Liver (tissue), 9 donors: ENCODE data around the gene SPRYD4. TPM values are rescaled to one million over a fixed set of nuclear protein-coding genes. Genes with fewer than 3 reads are reported as not detected.

ENCODE experiments used
- DNase-seq: peaks from one replicate; pipeline ENCODE4 v3.0.0-alpha.2; 2017; ENCODE audit warnings: low spot score
- H3K27ac ChIP-seq, 2 donors: one replicate each; pipeline ENCODE4 v1.7.0; 2013; ENCODE audit warnings: inconsistent platforms in 2 of 2, low read length in 2 of 2, control low read depth in 1 of 2, low read depth in 1 of 2, mild to moderate bottlenecking in 1 of 2
- H3K27me3 ChIP-seq, 4 donors: one replicate each; pipeline versions ENCODE4 v1.6.1 to v1.7.0; 2013; ENCODE audit warnings: low read length in 3 of 4, inconsistent platforms in 1 of 4, mild to moderate bottlenecking in 1 of 4, moderate library complexity in 1 of 4; ENCODE audit not compliant: control insufficient read depth in 4 of 4, insufficient read depth in 4 of 4
- H3K36me3 ChIP-seq, 4 donors: one replicate each; pipeline versions ENCODE4 v1.6.1 to v1.7.0; 2013; ENCODE audit warnings: low read length in 3 of 4, mild to moderate bottlenecking in 3 of 4, low read depth in 1 of 4, moderate library complexity in 1 of 4; ENCODE audit not compliant: control insufficient read depth in 4 of 4, insufficient read depth in 3 of 4
- H3K4me1 ChIP-seq, 4 donors: one replicate each; pipeline versions ENCODE4 v1.6.1 to v1.7.0; 2013; ENCODE audit warnings: low read length in 3 of 4, mild to moderate bottlenecking in 3 of 4, moderate library complexity in 1 of 4; ENCODE audit not compliant: control insufficient read depth in 4 of 4, insufficient read depth in 4 of 4
- H3K4me3 ChIP-seq, 3 donors: one replicate each; pipeline versions ENCODE4 v1.6.1 to v1.7.0; 2013; ENCODE audit warnings: low read length in 3 of 3, control low read depth in 1 of 3, low read depth in 1 of 3, mild to moderate bottlenecking in 1 of 3
- H3K9ac ChIP-seq, 2 donors: one replicate each; pipeline ENCODE4 v1.7.0; 2013; ENCODE audit warnings: low read length in 2 of 2, mild to moderate bottlenecking in 2 of 2, moderate library complexity in 2 of 2, control low read depth in 1 of 2, low read depth in 1 of 2
- H3K9me3 ChIP-seq, 4 donors: one replicate each; pipeline versions ENCODE4 v1.6.1 to v1.7.0; 2013; ENCODE audit warnings: low read length in 3 of 4; ENCODE audit not compliant: control insufficient read depth in 4 of 4
- ATF3 ChIP-seq: IDR thresholded peaks from 2 replicates; pipeline ENCODE4 v1.6.1; 2016; ENCODE audit warnings: antibody characterized with exemption
- EGR1 ChIP-seq, 2 donors: IDR thresholded peaks; 2 replicates each; pipeline ENCODE4 v1.6.1; 2016 to 2018; ENCODE audit warnings: antibody characterized with exemption in 2 of 2, low read depth in 2 of 2
- FOXA1 ChIP-seq: IDR thresholded peaks from 2 replicates; pipeline ENCODE4 v1.6.1; 2016; ENCODE audit warnings: antibody characterized with exemption
- FOXA2 ChIP-seq: IDR thresholded peaks from 2 replicates; pipeline ENCODE4 v1.6.1; 2016; ENCODE audit warnings: antibody characterized with exemption
- GABPA ChIP-seq, 2 donors: IDR thresholded peaks in 1 of 2; conservative IDR thresholded peaks in 1 of 2; 2 replicates each; pipeline ENCODE4 v1.6.1; 2016; ENCODE audit warnings: antibody characterized with exemption in 2 of 2, mild to moderate bottlenecking in 1 of 2, moderate library complexity in 1 of 2
- HNF4A ChIP-seq, 2 donors: conservative IDR thresholded peaks; 2 replicates each; pipeline ENCODE4 v1.6.1; 2016; ENCODE audit warnings: antibody characterized with exemption in 2 of 2, mild to moderate bottlenecking in 2 of 2
- HNF4G ChIP-seq: IDR thresholded peaks from 2 replicates; pipeline ENCODE4 v1.6.1; 2016; ENCODE audit warnings: antibody characterized with exemption
- JUND ChIP-seq, 2 donors: IDR thresholded peaks; 2 replicates each; pipeline ENCODE4 v1.6.1; 2016; ENCODE audit warnings: antibody characterized with exemption in 2 of 2
- MAX ChIP-seq: IDR thresholded peaks from 2 replicates; pipeline ENCODE4 v1.6.1; 2016; ENCODE audit warnings: antibody characterized with exemption
- NR2F2 ChIP-seq: IDR thresholded peaks from 2 replicates; pipeline ENCODE4 v1.6.1; 2016; ENCODE audit warnings: antibody characterized with exemption
- RAD21 ChIP-seq, 2 donors: IDR thresholded peaks; 2 replicates each; pipeline ENCODE4 v1.6.1; 2016; ENCODE audit warnings: antibody characterized with exemption in 2 of 2, mild to moderate bottlenecking in 2 of 2
- RXRA ChIP-seq, 2 donors: IDR thresholded peaks; 2 replicates each; pipeline ENCODE4 v1.6.1; 2017 to 2018; ENCODE audit warnings: antibody characterized with exemption in 2 of 2, mild to moderate bottlenecking in 1 of 2
- SP1 ChIP-seq: IDR thresholded peaks from 2 replicates; pipeline ENCODE4 v1.6.1; 2018; ENCODE audit warnings: antibody characterized with exemption, mild to moderate bottlenecking
- YY1 ChIP-seq: IDR thresholded peaks from 2 replicates; pipeline ENCODE4 v1.6.1; 2016; ENCODE audit warnings: antibody characterized with exemption, mild to moderate bottlenecking
- ZBTB33 ChIP-seq: IDR thresholded peaks from 2 replicates; pipeline ENCODE4 v1.6.1; 2016; ENCODE audit warnings: antibody characterized with exemption
- WGBS: extraction: QIAGEN DNeasy Blood & Tissue Kit; methylation state at CpG from one replicate; pipeline ENCODE4 v1.1.7; 2013; 5-methylcytosine and 5-hydroxymethylcytosine counted together
- polyA plus RNA-seq, 2 donors: library from polyadenylated mRNA; stranded (reverse) in 1 of 2; unstranded in 1 of 2; fragments of 200-250 nt in 1 of 2; fragments of >200 nt in 1 of 2; fragmentation: Nextera tagmentation in 1 of 2; extraction: Ambion mirVana in 1 of 2; gene quantifications; one replicate each; pipeline versions ENCODE4 v1.2.1 to v1.2.3, GENCODE V29; 2013 to 2015
- total RNA-seq, 2 donors: library from RNA; depleted of rRNA; stranded (reverse); fragments of >200 nt; gene quantifications; one replicate each; pipeline ENCODE4 v1.2.3, GENCODE V29; 2014
- TF ChIP-seq, protein P1 (sequence below): fragments of 150-350 bp; IDR thresholded peaks from 2 replicates; pipeline ENCODE4 v1.5.1; 2017; ENCODE audit warnings: improper control_type of control experiment, low read depth, low read length; ENCODE audit not compliant: missing input control
- donor health status: healthy.
- donor health status: healthy.
- donor health status: healthy.
- donor health status: healthy.
- donor health status: healthy.

SPRYD4 gene
- total and polyA plus RNA-seq, 4 donors: 3.8 to 13.0 (median 7.6) TPM

DNA sequence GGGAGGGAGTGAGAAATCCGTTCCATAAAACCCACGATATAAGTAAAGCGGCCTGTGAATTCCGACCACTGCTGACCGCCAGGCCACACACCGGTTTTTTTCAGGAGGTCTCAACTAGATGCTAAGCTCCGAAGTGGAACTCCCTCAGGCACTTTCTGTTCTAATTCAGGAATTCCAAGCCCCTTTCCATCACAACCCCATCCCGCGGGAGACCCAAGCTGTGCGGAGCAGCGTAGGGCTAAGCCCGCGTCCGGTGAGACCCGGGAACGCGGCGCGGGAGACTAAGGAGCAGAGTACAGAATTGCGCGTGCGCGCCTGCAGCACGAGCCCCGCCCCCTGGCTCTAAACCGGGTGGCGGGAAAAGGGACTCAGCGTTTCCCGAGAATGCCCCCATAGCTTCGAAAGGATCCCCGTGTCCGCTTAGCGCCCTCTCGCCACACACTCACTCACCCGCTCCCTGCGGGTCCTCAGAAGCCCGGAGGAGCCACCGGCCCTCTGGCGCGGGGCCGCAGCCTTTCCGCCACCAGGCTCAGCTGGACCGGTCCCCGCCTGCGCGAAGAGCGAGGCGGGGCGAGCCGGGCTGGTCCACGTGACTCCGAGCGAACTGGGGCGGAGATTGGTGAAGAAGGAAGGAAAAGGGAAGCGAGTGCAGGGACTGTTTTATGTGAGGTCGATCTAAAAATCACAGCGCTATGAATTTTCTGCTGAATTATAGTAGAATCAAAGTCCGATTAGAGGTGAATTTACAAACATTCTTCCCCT is 19.3 kb upstream of the SPRYD4 start, which contains the start of gene TIMELESS:
Gene TIMELESS (minus strand): TSS at position 567 of the 762 bp plus-strand sequence. CDS start 15,256 bp downstream, outside the sequence.
- Histone ChIP-seq H3K36me3 (no peaks in the 10 kb centered on the region), H3K4me1 (peaks cover 0 to 4% (median 1%) of the 10 kb centered on the region in 4 donors), H3K4me3 (peak within 1 kb of the TSS; percentile 82 to 97 (median 85)), H3K9me3 (no peaks in the 10 kb centered on the region), H3K9ac (peak within 1 kb of the TSS; percentile 68 to 92), H3K27ac (peak within 1 kb of the TSS; percentile 81 to 92), H3K27me3 (no peaks in the 10 kb centered on the region)
- TF ChIP-seq NR2F2 (no peak), GABPA (IDR thresholded peaks at IDR 0.05 in 1 of 2, conservative IDR thresholded peaks at IDR 0.05 in 1 of 2) (peak in 1 of 2 donors; percentile 57), RXRA (IDR thresholded peaks at IDR 0.05) (peak in 1 of 2 donors; percentile 13), YY1 (peak; percentile 67), MAX (peak; percentile 85), HNF4A (conservative IDR thresholded peaks at IDR 0.05) (peak; percentile 32 to 49)
- under 1% methylated on average over 58 of the region's 58 CpGs for WGBS
- DNase-seq: peak; percentile 86

GRCh38 chr12:56449622-56449984 is 18.8 kb upstream of the SPRYD4 start:
- no peak for DNase-seq
- Histone ChIP-seq H3K4me3 (peak overlapping the region; percentile 82 to 97 (median 85)), H3K36me3 (no peaks in the 10 kb centered on the region), H3K27ac (peak overlapping the region; percentile 81 to 92), H3K9me3 (no peaks in the 10 kb centered on the region), H3K4me1 (peaks cover 0 to 4% (median 1%) of the 10 kb centered on the region in 4 donors), H3K27me3 (no peaks in the 10 kb centered on the region), H3K9ac (peak overlapping the region; percentile 68 to 92)
- TF ChIP-seq MAX (no peak), HNF4G (no peak), YY1 (no peak), JUND (IDR thresholded peaks at IDR 0.05) (no peak), RXRA (IDR thresholded peaks at IDR 0.05) (no peak), RAD21 (IDR thresholded peaks at IDR 0.05) (no peak), HNF4A (conservative IDR thresholded peaks at IDR 0.05) (no peak), EGR1 (IDR thresholded peaks at IDR 0.05; ENCODE audit: low read depth in 2 of 2) (no peak), GABPA (IDR thresholded peaks at IDR 0.05 in 1 of 2, conservative IDR thresholded peaks at IDR 0.05 in 1 of 2) (no peak), ZBTB33 (no peak), SP1 (no peak)
- 41% methylated on average over 5 of the region's 5 CpGs for WGBS

DNA sequence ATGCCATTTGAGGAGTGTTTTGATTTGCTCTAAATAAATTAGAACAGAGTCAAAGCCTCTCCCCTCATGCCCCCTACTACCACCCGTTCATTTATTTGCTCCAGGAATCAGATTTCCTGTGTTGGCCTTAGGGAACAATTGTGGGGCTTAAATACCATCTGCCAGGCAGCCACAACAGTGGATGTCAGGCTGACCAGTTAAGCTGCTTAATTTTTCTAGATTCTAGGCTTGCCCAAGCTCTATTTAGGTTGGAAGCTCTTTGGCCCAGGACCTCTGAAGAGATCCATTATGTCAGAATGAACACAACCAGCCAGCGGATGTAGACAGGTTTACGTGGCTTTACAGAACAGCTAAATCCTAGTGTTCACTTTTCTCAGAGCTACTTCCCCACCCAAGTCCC is 18.1 kb upstream of the SPRYD4 start:
- H3K36me3 ChIP-seq: no peaks in the 10 kb centered on the region
- no peak overlapping the region for H3K4me3 ChIP-seq
- no peaks in the 10 kb centered on the region for H3K27me3 ChIP-seq
- no peak overlapping the region for H3K27ac ChIP-seq
- WGBS: 95% methylated on average over 3 of the region's 3 CpGs
- H3K9me3 ChIP-seq: no peaks in the 10 kb centered on the region
- DNase-seq: no peak
- H3K4me1 ChIP-seq: peaks cover 0 to 4% (median 1%) of the 10 kb centered on the region in 4 donors
- no peak overlapping the region for H3K9ac ChIP-seq
- TF ChIP-seq MAX (no peak), ATF3 (no peak), GABPA (IDR thresholded peaks at IDR 0.05 in 1 of 2, conservative IDR thresholded peaks at IDR 0.05 in 1 of 2) (no peak), HNF4A (conservative IDR thresholded peaks at IDR 0.05) (no peak), JUND (IDR thresholded peaks at IDR 0.05) (no peak), YY1 (no peak), NR2F2 (no peak), RAD21 (IDR thresholded peaks at IDR 0.05) (no peak), ZBTB33 (no peak), HNF4G (no peak), FOXA1 (no peak), FOXA2 (no peak), RXRA (IDR thresholded peaks at IDR 0.05) (no peak)
- TF ChIP-seq, protein P1, sequence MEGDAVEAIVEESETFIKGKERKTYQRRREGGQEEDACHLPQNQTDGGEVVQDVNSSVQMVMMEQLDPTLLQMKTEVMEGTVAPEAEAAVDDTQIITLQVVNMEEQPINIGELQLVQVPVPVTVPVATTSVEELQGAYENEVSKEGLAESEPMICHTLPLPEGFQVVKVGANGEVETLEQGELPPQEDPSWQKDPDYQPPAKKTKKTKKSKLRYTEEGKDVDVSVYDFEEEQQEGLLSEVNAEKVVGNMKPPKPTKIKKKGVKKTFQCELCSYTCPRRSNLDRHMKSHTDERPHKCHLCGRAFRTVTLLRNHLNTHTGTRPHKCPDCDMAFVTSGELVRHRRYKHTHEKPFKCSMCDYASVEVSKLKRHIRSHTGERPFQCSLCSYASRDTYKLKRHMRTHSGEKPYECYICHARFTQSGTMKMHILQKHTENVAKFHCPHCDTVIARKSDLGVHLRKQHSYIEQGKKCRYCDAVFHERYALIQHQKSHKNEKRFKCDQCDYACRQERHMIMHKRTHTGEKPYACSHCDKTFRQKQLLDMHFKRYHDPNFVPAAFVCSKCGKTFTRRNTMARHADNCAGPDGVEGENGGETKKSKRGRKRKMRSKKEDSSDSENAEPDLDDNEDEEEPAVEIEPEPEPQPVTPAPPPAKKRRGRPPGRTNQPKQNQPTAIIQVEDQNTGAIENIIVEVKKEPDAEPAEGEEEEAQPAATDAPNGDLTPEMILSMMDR: no peak
